Measurements from ENCODE around the gene SLC44A1.

The SLC44A1 gene

GRCh38 chr9:105333076-105333475 lies 88.6 kb downstream of the SLC44A1 start:
- ChIA-PET POLR2A (no interaction called here), CTCF (no interaction called here)
- no peak for DNase-seq (ENCODE audit: extremely low spot score)
- no peak for TF ChIP-seq FOXM1 (IDR thresholded peaks at IDR 0.05; ENCODE audit: borderline replicate concordance)
- no peak for TF ChIP-seq CTBP1 (IDR thresholded peaks at IDR 0.05; ENCODE audit: borderline replicate concordance)
- TF ChIP-seq SUZ12 (IDR thresholded peaks at IDR 0.05) = no peak
- no peak for TF ChIP-seq FOXA1 (IDR thresholded peaks at IDR 0.05)
- TF ChIP-seq L3MBTL2 (conservative IDR thresholded peaks at IDR 0.05) = no peak
- TF ChIP-seq ARNT (IDR thresholded peaks at IDR 0.05) = no peak

GRCh38 chr9:105333811-105334210 lies 89.4 kb downstream of the SLC44A1 start:
- ChIA-PET POLR2A (no interaction called here), CTCF (interaction anchor here (0.5 kb wide), 1 partner anchor 128 kb away, joined by 4 read pairs; no protein-coding TSS in a partner anchor)
- no peak for DNase-seq (ENCODE audit: extremely low spot score)
- TF ChIP-seq HDGF (IDR thresholded peaks at IDR 0.05; ENCODE audit: borderline replicate concordance) (no peak), PKNOX1 (IDR thresholded peaks at IDR 0.05) (no peak), BHLHE40 (IDR thresholded peaks at IDR 0.05; ENCODE audit: borderline replicate concordance) (no peak), FOXK2 (IDR thresholded peaks at IDR 0.05) (no peak), ZNF384 (IDR thresholded peaks at IDR 0.05) (no peak), ELF4 (IDR thresholded peaks at IDR 0.05) (no peak), CTBP1 (IDR thresholded peaks at IDR 0.05; ENCODE audit: borderline replicate concordance) (no peak), LEF1 (IDR thresholded peaks at IDR 0.05; ENCODE audit: borderline replicate concordance) (no peak), FOXA1 (IDR thresholded peaks at IDR 0.05) (no peak), NFRKB (IDR thresholded peaks at IDR 0.05) (no peak), ARNT (IDR thresholded peaks at IDR 0.05) (no peak), L3MBTL2 (conservative IDR thresholded peaks at IDR 0.05) (no peak), FOXM1 (IDR thresholded peaks at IDR 0.05; ENCODE audit: borderline replicate concordance) (no peak), SP1 (IDR thresholded peaks at IDR 0.05) (no peak), SUZ12 (IDR thresholded peaks at IDR 0.05) (no peak), TARDBP (IDR thresholded peaks at IDR 0.05) (no peak)

DNA sequence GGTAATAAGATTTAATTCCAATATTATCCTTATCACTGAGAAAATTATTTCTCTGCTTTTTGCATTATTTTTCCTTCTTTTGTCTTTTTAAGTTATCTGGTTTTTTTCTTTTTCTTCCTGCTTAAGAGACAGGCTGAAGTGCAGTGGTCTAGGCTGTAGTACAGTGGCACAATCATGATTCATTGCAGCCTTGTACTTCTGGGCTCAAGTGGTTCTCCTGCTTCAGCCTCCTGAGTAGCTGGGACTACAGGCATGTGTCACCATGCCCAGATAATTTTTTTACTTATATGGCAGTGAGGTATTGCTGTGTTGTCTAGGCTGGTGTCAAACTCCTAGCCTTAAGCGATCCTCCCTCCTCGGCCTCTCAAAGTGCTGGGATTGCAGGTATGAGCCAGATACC lies 93.9 kb downstream of the SLC44A1 start:
- no peak for DNase-seq (ENCODE audit: extremely low spot score)
- ChIA-PET POLR2A (no interaction called here), CTCF (no interaction called here)
- TF ChIP-seq SP1 (IDR thresholded peaks at IDR 0.05) (no peak), BHLHE40 (IDR thresholded peaks at IDR 0.05; ENCODE audit: borderline replicate concordance) (no peak), CTBP1 (IDR thresholded peaks at IDR 0.05; ENCODE audit: borderline replicate concordance) (no peak), FOXK2 (IDR thresholded peaks at IDR 0.05) (no peak), NFRKB (IDR thresholded peaks at IDR 0.05) (no peak), LEF1 (IDR thresholded peaks at IDR 0.05; ENCODE audit: borderline replicate concordance) (no peak), SUZ12 (IDR thresholded peaks at IDR 0.05) (no peak), PKNOX1 (IDR thresholded peaks at IDR 0.05) (no peak), ARNT (IDR thresholded peaks at IDR 0.05) (no peak), L3MBTL2 (conservative IDR thresholded peaks at IDR 0.05) (no peak), FOXM1 (IDR thresholded peaks at IDR 0.05; ENCODE audit: borderline replicate concordance) (no peak), ZNF384 (IDR thresholded peaks at IDR 0.05) (no peak), TARDBP (IDR thresholded peaks at IDR 0.05) (no peak), HDGF (IDR thresholded peaks at IDR 0.05; ENCODE audit: borderline replicate concordance) (no peak), ELF4 (IDR thresholded peaks at IDR 0.05) (no peak)

DNA sequence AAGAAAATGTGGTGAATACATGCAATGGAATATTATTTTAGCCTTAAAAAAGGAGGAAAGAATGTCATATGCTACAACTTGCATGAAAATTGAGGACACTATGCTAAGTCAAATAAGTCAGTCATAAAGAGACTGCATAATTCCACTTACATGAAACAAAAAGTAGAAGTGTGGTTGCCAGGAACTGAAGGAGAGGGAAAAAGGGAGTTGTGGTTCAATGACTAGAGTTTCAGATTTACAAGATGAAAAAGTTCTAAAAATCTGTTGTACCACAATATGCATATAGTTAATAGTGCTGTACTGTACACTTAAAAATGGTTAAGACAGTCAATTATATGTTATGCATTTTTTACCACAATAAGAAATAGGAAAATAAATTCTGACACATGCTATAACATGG lies 95.4 kb downstream of the SLC44A1 start:
- no peak for DNase-seq (ENCODE audit: extremely low spot score)
- CTCF ChIA-PET = no interaction called here
- TF ChIP-seq PKNOX1 (IDR thresholded peaks at IDR 0.05) (no peak), ELF4 (IDR thresholded peaks at IDR 0.05) (no peak), FOXK2 (IDR thresholded peaks at IDR 0.05) (no peak), LEF1 (IDR thresholded peaks at IDR 0.05; ENCODE audit: borderline replicate concordance) (no peak)
- POLR2A ChIA-PET = no interaction called here

- TF ChIP-seq NFRKB (IDR thresholded peaks at IDR 0.05) (no peak), LEF1 (IDR thresholded peaks at IDR 0.05; ENCODE audit: borderline replicate concordance) (no peak), SUZ12 (IDR thresholded peaks at IDR 0.05) (no peak), FOXM1 (IDR thresholded peaks at IDR 0.05; ENCODE audit: borderline replicate concordance) (no peak), ELF4 (IDR thresholded peaks at IDR 0.05) (no peak), L3MBTL2 (conservative IDR thresholded peaks at IDR 0.05) (no peak), BHLHE40 (IDR thresholded peaks at IDR 0.05; ENCODE audit: borderline replicate concordance) (no peak), SP1 (IDR thresholded peaks at IDR 0.05) (no peak), FOXK2 (IDR thresholded peaks at IDR 0.05) (no peak), CTBP1 (IDR thresholded peaks at IDR 0.05; ENCODE audit: borderline replicate concordance) (no peak), ZNF384 (IDR thresholded peaks at IDR 0.05) (no peak)
- ChIA-PET CTCF (no interaction called here), POLR2A (no interaction called here)
- DNase-seq (ENCODE audit: extremely low spot score) = no peak
These were observed 97.1 kb downstream of the SLC44A1 start for GRCh38 chr9:105341434-105342146.

DNA sequence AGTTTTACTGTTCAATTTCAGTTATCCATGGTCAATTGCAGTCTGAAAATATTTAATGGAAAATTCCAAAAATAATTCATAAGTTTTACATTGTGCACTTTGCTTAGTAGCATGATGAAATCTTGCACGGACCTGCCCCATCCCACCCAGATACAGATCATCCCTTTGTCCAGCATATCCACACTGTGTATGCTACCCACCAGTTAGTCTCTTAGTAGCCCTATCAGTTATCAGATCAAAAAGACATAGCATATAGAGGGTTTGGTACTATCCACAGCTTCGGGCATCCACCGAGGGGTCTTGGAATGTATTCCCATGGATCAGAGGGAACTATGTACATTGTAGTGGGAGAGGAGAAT lies 97.7 kb downstream of the SLC44A1 start:
- CTCF ChIA-PET = no interaction called here
- TF ChIP-seq BHLHE40 (IDR thresholded peaks at IDR 0.05; ENCODE audit: borderline replicate concordance) (no peak), SUZ12 (IDR thresholded peaks at IDR 0.05) (no peak), SP1 (IDR thresholded peaks at IDR 0.05) (no peak), ELF4 (IDR thresholded peaks at IDR 0.05) (no peak), FOXM1 (IDR thresholded peaks at IDR 0.05; ENCODE audit: borderline replicate concordance) (no peak), FOXK2 (IDR thresholded peaks at IDR 0.05) (no peak), TARDBP (IDR thresholded peaks at IDR 0.05) (no peak), HDGF (IDR thresholded peaks at IDR 0.05; ENCODE audit: borderline replicate concordance) (no peak), L3MBTL2 (conservative IDR thresholded peaks at IDR 0.05) (no peak), FOXA1 (IDR thresholded peaks at IDR 0.05) (no peak), CTBP1 (IDR thresholded peaks at IDR 0.05; ENCODE audit: borderline replicate concordance) (no peak), ARNT (IDR thresholded peaks at IDR 0.05) (no peak), NFRKB (IDR thresholded peaks at IDR 0.05) (no peak), PKNOX1 (IDR thresholded peaks at IDR 0.05) (no peak), ZNF384 (IDR thresholded peaks at IDR 0.05) (no peak), LEF1 (IDR thresholded peaks at IDR 0.05; ENCODE audit: borderline replicate concordance) (no peak)
- POLR2A ChIA-PET = no interaction called here
- no peak for DNase-seq (ENCODE audit: extremely low spot score)
